ENCODE measurements around the gene FCGR2B. TPM values are rescaled to one million over a fixed set of nuclear protein-coding genes. Genes with fewer than 3 reads are reported as not detected.

The FCGR2B gene
- total RNA-seq, 4 donors from 2014 or later: 5.3 to 9.1 (median 6.0) TPM

GRCh38 chr1:161706113-161706481 is 43.2 kb downstream of the FCGR2B start:
- Histone ChIP-seq H3K4me1 (no peaks in the 10 kb centered on the region), H3K4me3 (no peak overlapping the region), H3K9me3 (no peaks in the 10 kb centered on the region), H3K36me3 (no peaks in the 10 kb centered on the region), H3K27ac (no peak overlapping the region), H3K27me3 (no peaks in the 10 kb centered on the region)
- WGBS: 83% methylated on average over 3 of the region's 3 CpGs
- no peak for DNase-seq (ENCODE audit: low spot score in 2 of 2)
- TF ChIP-seq EP300 (IDR thresholded peaks at IDR 0.05) (no peak), CTCF (IDR thresholded peaks at IDR 0.05) (no peak), POLR2AphosphoS5 (IDR thresholded peaks at IDR 0.05) (no peak), POLR2A (IDR thresholded peaks at IDR 0.05) (no peak)

DNA sequence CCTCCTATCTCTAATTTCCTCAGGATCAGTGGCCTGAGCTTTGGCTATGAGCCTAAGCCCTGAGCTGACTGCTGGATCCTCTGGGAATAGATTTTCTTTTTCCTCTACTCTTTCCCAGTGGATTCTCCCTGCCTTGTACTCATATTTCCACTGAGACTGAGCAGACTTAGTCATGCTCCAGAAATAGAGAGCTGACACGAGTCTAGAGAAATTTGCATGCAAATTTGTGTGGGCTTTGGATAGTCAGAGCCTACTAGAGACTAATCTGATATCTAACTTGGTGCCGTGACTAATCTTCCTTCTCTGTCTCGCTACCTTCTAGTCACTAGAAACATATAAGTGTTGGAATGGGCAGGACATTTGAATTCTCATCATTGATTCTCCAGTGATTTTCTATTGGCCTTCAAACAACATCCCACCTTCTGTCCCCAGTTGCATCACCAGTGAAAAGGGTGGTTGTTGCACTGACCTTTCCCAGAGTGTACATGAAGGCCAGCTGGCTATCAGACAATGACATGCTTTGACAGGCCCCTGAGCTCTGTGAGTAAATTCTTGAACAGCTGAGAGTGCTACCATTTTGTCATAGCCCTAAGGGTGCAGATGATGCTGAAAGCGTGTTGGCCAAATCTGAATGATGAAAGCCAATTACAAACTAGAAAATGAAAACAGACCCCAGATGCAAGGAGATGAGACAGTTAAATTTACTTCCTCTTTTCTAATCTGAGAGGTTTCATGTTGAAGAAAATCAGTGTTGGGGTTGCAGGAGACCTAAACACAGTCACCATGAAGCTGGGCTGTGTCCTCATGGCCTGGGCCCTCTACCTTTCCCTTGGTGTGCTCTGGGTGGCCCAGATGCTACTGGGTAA is 43.8 kb downstream of the FCGR2B start, which contains the start of gene FCRLA:
Gene FCRLA, plus strand, starts transcription at position 748 of the 866 bp plus-strand sequence. Its CDS starts 36 bp downstream, at position 784.
- WGBS: 19% methylated on average over 4 of the region's 4 CpGs
- no peak for TF ChIP-seq EP300 (IDR thresholded peaks at IDR 0.05)
- TF ChIP-seq CTCF (IDR thresholded peaks at IDR 0.05): no peak
- no peak for TF ChIP-seq POLR2AphosphoS5 (IDR thresholded peaks at IDR 0.05)
- TF ChIP-seq POLR2A (IDR thresholded peaks at IDR 0.05): no peak
- H3K36me3 ChIP-seq: no peaks in the 10 kb centered on the region
- H3K9me3 ChIP-seq: no peaks in the 10 kb centered on the region
- H3K4me1 ChIP-seq: no peaks in the 10 kb centered on the region
- no peak for DNase-seq (ENCODE audit: low spot score in 2 of 2)
- no peak within 1 kb of the TSS for H3K4me3 ChIP-seq
- H3K27me3 ChIP-seq: no peaks in the 10 kb centered on the region
- no peak within 1 kb of the TSS for H3K27ac ChIP-seq

- Histone ChIP-seq H3K36me3 (no peaks in the 10 kb centered on the region), H3K4me1 (no peaks in the 10 kb centered on the region), H3K27me3 (no peaks in the 10 kb centered on the region), H3K27ac (no peak overlapping the region), H3K4me3 (no peak overlapping the region), H3K9me3 (no peaks in the 10 kb centered on the region)
- 94% methylated on average over 2 of the region's 2 CpGs for WGBS
- no peak for TF ChIP-seq CTCF (IDR thresholded peaks at IDR 0.05)
- TF ChIP-seq POLR2AphosphoS5 (IDR thresholded peaks at IDR 0.05): no peak
- no peak for TF ChIP-seq POLR2A (IDR thresholded peaks at IDR 0.05)
- TF ChIP-seq EP300 (IDR thresholded peaks at IDR 0.05): no peak
- DNase-seq (ENCODE audit: low spot score in 2 of 2): no peak
These were observed 44.6 kb downstream of the FCGR2B start for GRCh38 chr1:161707503-161707902.

GRCh38 chr1:161709373-161709772 is 46.4 kb downstream of the FCGR2B start:
- H3K27me3 ChIP-seq: no peaks in the 10 kb centered on the region
- H3K4me3 ChIP-seq: no peak overlapping the region
- no peak overlapping the region for H3K27ac ChIP-seq
- H3K36me3 ChIP-seq: no peaks in the 10 kb centered on the region
- no peak for TF ChIP-seq EP300 (IDR thresholded peaks at IDR 0.05)
- TF ChIP-seq POLR2AphosphoS5 (IDR thresholded peaks at IDR 0.05): no peak
- no peak for TF ChIP-seq POLR2A (IDR thresholded peaks at IDR 0.05)
- no peak for TF ChIP-seq CTCF (IDR thresholded peaks at IDR 0.05)
- H3K9me3 ChIP-seq: no peaks in the 10 kb centered on the region
- no peak for DNase-seq (ENCODE audit: low spot score in 2 of 2)
- WGBS: 83% methylated on average over 4 of the region's 4 CpGs
- no peaks in the 10 kb centered on the region for H3K4me1 ChIP-seq

GRCh38 chr1:161710560-161710959 is 47.6 kb downstream of the FCGR2B start:
- H3K4me3 ChIP-seq: no peak overlapping the region
- no peaks in the 10 kb centered on the region for H3K9me3 ChIP-seq
- H3K36me3 ChIP-seq: no peaks in the 10 kb centered on the region
- H3K4me1 ChIP-seq: no peaks in the 10 kb centered on the region
- no peak overlapping the region for H3K27ac ChIP-seq
- TF ChIP-seq CTCF (IDR thresholded peaks at IDR 0.05) (no peak), POLR2A (IDR thresholded peaks at IDR 0.05) (no peak), EP300 (IDR thresholded peaks at IDR 0.05) (no peak), POLR2AphosphoS5 (IDR thresholded peaks at IDR 0.05) (no peak)
- no peak for DNase-seq (ENCODE audit: low spot score in 2 of 2)
- H3K27me3 ChIP-seq: peaks cover 2% of the 10 kb centered on the region
- WGBS: 75% methylated on average over 4 of the region's 4 CpGs

All from suprapubic skin (tissue), 4 donors.